OCI-M2 (cell line): Measurements from ENCODE around the gene ENDOD1.
"Not testable (repeated sequence)": the region's sequence is repeated elsewhere in the genome, so short reads cannot be mapped to it uniquely, and the experiment has no call there.

ENCODE experiments used
- DNase-seq: peaks from one replicate; lab custom pipeline; 2025; ENCODE audit not compliant: unreplicated experiment; lab: John Stamatoyannopoulos, UW

Gene ENDOD1

GRCh38 chr11:95089620-95090542 lies at the start of gene ENDOD1:
ENDOD1 (plus strand) TSS chr11:95089846; CDS start chr11:95089928, 82 bp downstream.
- DNase-seq, result no peak

DNA sequence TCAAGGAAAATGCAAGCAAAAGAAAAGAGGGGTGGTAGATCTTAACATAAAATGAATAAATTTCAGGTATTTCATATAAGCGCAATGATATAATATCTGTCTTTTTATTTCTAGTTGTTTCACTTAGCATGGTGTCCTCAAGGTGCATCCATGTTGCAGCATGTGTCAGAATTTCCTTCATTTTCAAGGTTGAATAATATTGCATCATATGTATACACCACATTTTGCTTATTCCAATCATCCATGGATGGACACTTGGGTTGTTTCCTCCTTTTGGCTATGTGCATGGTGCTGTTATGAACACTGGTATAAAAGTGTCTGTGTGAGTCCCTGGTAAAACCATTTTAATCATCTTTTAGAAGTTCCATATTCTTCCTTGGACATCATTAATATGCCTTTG lies 47.4 kb upstream of the ENDOD1 start:
- no peak for DNase-seq

DNA sequence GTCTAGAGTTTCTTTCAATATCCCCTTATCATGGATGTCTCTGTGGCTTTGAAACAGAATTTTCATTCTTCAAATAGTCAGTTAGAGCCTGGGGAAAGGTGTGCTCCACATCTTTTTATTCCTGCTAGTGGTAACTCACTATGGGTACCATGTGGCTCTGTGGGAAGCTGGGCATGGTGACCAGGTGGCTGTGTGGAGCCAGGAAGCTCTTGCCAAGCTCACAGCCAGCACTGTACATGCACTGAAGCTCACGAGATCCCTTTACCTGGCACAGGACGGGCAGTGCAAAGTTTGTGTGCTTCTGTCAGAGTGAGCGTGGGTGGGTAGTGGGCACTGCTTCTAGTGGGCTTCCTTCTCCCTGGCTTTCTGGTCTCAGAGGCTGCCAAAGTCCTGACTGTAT lies 46.7 kb upstream of the ENDOD1 start:
- DNase-seq, result no peak

- DNase-seq, result no peak
Measured at GRCh38 chr11:95044010-95044409, 45.6 kb upstream of the ENDOD1 start.

GRCh38 chr11:95045812-95046211 lies 43.8 kb upstream of the ENDOD1 start:
- no peak for DNase-seq

- DNase-seq, result not testable (repeated sequence)
Measured at GRCh38 chr11:95049122-95049521, 40.5 kb upstream of the ENDOD1 start, which contains the start of gene KDM4F. KDM4F (plus strand) TSS chr11:95049422.

DNA sequence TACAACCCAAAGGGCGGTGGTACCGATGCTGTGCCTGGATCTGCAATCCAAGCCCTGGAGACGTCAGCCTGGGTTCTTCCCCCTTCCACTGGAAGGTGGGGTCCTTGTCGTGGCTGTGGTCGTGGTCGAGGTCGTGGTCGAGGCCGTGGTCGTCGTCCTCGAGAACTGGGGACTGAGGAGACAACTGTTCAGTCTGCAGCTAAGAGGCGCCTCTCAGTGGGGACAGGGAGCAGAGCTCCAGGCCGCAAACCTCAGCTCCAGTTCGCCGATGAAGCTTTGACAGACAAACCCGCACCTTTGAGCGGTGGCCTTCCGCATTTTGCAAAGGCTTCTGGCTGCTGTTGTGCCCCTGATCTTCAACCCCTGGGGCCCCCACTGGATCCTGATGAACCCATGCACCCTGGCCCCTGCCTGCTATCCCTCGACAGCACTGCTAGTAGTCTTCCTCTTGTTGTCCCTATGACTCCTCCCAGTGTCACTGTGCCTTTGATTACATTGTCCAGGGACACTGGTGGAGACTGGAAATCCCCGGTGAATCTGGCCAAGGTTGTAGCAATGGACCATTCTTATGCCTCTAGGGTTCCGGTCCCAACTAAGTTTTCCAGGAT lies 38.9 kb upstream of the ENDOD1 start:
- DNase-seq, result no peak

- no peak for DNase-seq
Measured at GRCh38 chr11:95054356-95054755, 35.3 kb upstream of the ENDOD1 start.

DNA sequence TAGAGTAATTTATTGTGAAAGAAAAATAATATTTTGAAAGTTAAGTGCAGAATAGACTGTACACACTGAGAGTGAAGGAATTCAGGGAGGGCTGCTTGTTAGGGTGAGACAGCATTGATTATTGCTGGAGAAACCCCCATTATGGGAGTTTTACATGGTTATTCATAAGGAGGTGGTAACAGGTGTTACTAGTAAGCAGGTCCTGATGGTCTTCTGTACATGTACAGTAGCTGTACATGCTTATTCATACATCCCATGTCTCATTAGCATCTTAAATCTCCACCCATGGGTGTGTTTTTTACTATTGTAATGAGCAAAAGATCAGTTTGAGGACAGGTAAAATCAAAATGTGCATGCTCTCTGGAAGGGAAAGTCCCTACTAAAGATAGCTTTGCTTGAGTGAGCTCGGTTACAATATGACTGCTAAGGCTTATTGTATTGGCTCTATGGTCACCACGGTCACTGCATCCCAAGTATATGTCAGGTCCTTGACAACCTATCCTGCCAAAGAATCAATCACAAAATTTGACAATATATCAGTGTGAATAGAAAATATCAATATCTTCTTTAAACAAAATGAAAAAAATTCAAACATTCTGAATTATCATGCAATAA lies 34.3 kb upstream of the ENDOD1 start:
- no peak for DNase-seq

DNA sequence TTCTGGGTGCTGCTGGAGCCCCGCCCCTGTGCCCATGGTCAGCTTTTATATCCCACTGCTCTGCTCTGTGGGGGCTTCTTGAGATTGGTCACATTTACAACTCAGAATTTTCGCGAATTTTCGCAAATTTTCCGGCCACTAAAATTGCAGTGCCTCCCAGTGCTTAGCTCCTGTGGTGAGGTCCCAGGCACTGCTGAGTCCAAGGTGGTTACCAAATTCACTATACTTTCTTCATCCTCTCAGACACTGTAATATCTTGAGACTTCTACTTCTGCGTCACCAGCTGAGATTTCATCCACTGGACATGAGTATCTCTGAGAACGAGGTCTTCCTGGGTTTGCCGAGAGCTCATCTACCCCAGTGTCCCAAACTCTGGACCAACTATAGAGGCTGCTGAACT lies 31.7 kb upstream of the ENDOD1 start:
- no peak for DNase-seq

- DNase-seq, result no peak
Measured at GRCh38 chr11:95058621-95059020, 31.0 kb upstream of the ENDOD1 start.

DNA sequence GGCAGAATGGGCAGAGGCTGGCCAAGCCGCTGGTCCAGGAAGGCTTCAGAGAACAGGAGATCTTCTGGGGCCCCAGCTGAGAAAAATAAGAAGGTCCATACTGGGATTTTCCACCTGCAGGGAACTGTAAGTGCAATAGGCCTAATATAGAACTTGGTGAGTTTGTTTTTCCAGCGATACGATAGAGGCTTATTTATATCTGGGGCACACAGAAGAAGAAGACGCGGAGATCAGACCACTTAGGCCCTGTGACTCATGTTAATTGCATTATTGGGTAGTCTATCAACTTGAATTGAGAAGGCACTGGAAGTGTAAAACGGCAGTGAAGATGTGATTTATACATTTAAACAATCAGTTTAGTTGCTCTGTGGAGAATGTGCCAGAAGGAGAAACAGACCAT lies 30.6 kb upstream of the ENDOD1 start:
- no peak for DNase-seq

GRCh38 chr11:95065336-95065735 lies 24.3 kb upstream of the ENDOD1 start:
- DNase-seq, result no peak

GRCh38 chr11:95066716-95067038 lies 23.0 kb upstream of the ENDOD1 start, which contains the start of gene SRSF8:
SRSF8 (plus strand) TSS chr11:95066919; CDS start chr11:95067227, 308 bp downstream.
- DNase-seq, result no peak

GRCh38 chr11:95067039-95067840 lies 22.4 kb upstream of the ENDOD1 start:
- DNase-seq, result no peak

- no peak for DNase-seq
Measured at GRCh38 chr11:95067841-95068219, 21.8 kb upstream of the ENDOD1 start.

DNA sequence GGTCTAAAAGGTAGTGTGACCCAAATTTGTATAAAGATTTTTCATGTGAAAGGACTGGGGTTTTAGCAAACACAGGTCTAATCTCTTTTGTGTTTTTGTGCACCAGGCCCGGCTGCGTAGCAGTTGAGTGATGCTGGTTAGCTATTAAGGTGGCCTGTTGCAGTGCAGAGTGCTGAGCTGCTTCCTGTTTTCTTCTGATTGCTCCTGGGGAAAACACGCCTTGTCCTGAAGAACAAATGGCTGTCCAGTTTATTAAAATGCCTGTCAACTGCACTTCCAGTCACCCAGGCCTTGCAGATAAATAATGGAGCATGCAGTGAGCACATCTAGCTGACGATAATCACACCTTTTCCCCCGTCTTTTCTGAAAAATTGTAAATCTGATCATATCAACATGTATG lies 21.1 kb upstream of the ENDOD1 start:
- DNase-seq, result peak; percentile 64

DNA sequence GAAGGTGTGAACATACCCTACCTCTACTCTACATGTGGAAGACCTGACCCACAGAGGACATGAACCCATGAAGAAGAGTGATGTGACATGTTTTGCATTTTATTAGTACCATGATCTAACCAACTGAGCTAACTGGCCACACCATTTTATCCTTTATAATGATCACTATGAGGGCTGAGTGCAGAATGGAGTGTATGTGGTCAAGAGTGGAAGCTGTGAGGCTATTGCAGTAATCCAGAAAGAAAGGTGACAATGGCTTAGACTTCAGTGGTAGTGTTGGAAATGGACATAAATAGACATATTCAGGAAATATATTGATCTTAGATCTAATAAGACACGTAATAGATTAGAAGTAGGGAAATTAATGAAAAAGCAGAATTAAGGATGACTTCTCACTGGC lies 19.2 kb upstream of the ENDOD1 start:
- no peak for DNase-seq

DNA sequence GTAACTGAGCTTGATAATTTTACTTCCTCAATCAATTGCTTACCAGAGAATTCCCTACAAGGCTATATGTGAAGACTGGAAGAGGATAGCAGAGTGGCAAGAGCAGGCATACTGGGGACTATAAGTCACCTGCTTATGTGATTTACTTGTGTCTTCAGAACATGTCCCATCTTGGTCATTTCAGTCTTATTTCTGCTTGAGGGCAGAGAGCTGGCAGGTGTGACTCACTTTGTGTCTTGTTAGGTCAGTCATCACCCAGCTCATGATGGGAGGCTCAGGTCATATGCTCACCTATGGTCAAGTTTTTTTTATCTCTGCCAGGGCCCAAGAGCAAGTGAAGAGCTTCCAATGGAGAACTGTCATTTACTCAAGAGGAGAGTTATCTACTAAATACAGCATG lies 16.7 kb upstream of the ENDOD1 start:
- no peak for DNase-seq

- no peak for DNase-seq
Measured at GRCh38 chr11:95074792-95075563, 14.7 kb upstream of the ENDOD1 start.
